ENCODE results near the gene ATP1B4.
A peak's percentile ranks its signal among the peaks of the same experiment; 100 is the strongest.

Gene ATP1B4

GRCh38 chrX:120361764-120362305 is at the start of gene ATP1B4:
Gene ATP1B4 (plus strand): TSS chrX:120362089. CDS start chrX:120362169, 80 bp downstream.
- no peak for DNase-seq

- DNase-seq = no peak
Observed at GRCh38 chrX:120315776-120316175, 46.1 kb upstream of the ATP1B4 start.

- DNase-seq = no peak
Observed at GRCh38 chrX:120316587-120317283, 45.2 kb upstream of the ATP1B4 start.

GRCh38 chrX:120318411-120318810 is 43.5 kb upstream of the ATP1B4 start:
- no peak for DNase-seq

GRCh38 chrX:120321520-120322281 is 40.2 kb upstream of the ATP1B4 start:
- DNase-seq = no peak

- no peak for DNase-seq
Observed at GRCh38 chrX:120331116-120331515, 30.8 kb upstream of the ATP1B4 start.

GRCh38 chrX:120332394-120332793 is 29.5 kb upstream of the ATP1B4 start:
- DNase-seq = no peak

GRCh38 chrX:120334151-120334550 is 27.7 kb upstream of the ATP1B4 start:
- peak in 1 of 2 donors; percentile 20 for DNase-seq

GRCh38 chrX:120334603-120335002 is 27.3 kb upstream of the ATP1B4 start:
- DNase-seq = no peak

- no peak for DNase-seq
Observed at GRCh38 chrX:120335289-120335688, 26.6 kb upstream of the ATP1B4 start.

GRCh38 chrX:120336899-120337298 is 25.0 kb upstream of the ATP1B4 start:
- no peak for DNase-seq

- DNase-seq = peak in 1 of 2 donors; percentile 19
Observed at GRCh38 chrX:120344566-120344965, 17.3 kb upstream of the ATP1B4 start.

- DNase-seq = no peak
Observed at GRCh38 chrX:120350450-120351138, 11.3 kb upstream of the ATP1B4 start.

GRCh38 chrX:120356084-120356483 is 5.8 kb upstream of the ATP1B4 start:
- no peak for DNase-seq

- no peak for DNase-seq
Observed at GRCh38 chrX:120357186-120357585, 4.7 kb upstream of the ATP1B4 start.

GRCh38 chrX:120358737-120359456 is 3.0 kb upstream of the ATP1B4 start:
- DNase-seq = no peak

GRCh38 chrX:120365320-120365719 is 3.4 kb downstream of the ATP1B4 start:
- peak; percentile 40 to 47 for DNase-seq

- no peak for DNase-seq
Observed at GRCh38 chrX:120365968-120366367, 4.1 kb downstream of the ATP1B4 start.

- DNase-seq = no peak
Observed at GRCh38 chrX:120366794-120367193, 4.9 kb downstream of the ATP1B4 start.

GRCh38 chrX:120367402-120368109 is 5.7 kb downstream of the ATP1B4 start:
- DNase-seq = no peak

- DNase-seq = no peak
Observed at GRCh38 chrX:120372667-120373370, 10.9 kb downstream of the ATP1B4 start.
